Progenitor cell of endocrine pancreas (in vitro differentiated cells): ENCODE data around the gene KCNAB2. TPM values are rescaled to one million over a fixed set of nuclear protein-coding genes. Genes with fewer than 3 reads are reported as not detected.

Experiments
- DNase-seq: peaks from one replicate; pipeline ENCODE4 v3.0.0; 2021; ENCODE audit warnings: low spot score; ENCODE audit not compliant: unreplicated experiment
- H3K27ac Mint-ChIP-seq: 2 replicates; pipeline ENCODE4 v1.8.0; 2021; ENCODE audit warnings: mild to moderate bottlenecking, moderate library complexity, mixed read lengths
- H3K27me3 Mint-ChIP-seq: 2 replicates; pipeline ENCODE4 v1.8.0; 2021; ENCODE audit warnings: mixed read lengths
- H3K36me3 Mint-ChIP-seq: 2 replicates; pipeline ENCODE4 v1.8.0; 2022; ENCODE audit warnings: mixed read lengths; ENCODE audit not compliant: insufficient read depth
- H3K4me1 Mint-ChIP-seq: 2 replicates; pipeline ENCODE4 v1.8.0; 2021; ENCODE audit warnings: low read depth, mixed read lengths
- H3K4me3 Mint-ChIP-seq: 2 replicates; pipeline ENCODE4 v1.8.0; 2021; ENCODE audit warnings: low read depth, mild to moderate bottlenecking, moderate library complexity, mixed read lengths
- H3K9me3 Mint-ChIP-seq: 2 replicates; pipeline ENCODE4 v1.8.0; 2021; ENCODE audit warnings: low read depth, mixed read lengths
- total RNA-seq: library from RNA; stranded (reverse); gene quantifications from 2 replicates; pipeline ENCODE4 v1.2.1, GENCODE V29; 2021
- TF ChIP-seq, protein P1 (sequence below): fragments of 200-600 bp; sonication (generic); IDR thresholded peaks from one replicate; pipeline ENCODE4 v1.5.0; 2021; ENCODE audit warnings: antibody characterized with exemption, mild to moderate bottlenecking; ENCODE audit not compliant: unreplicated experiment

KCNAB2 gene
- total RNA-seq, 1 donor from 2014 or later: 6.9 TPM

GRCh38 chr1:6134741-6135510 lies 89.2 kb downstream of the KCNAB2 start:
- no peak overlapping the region for H3K4me3 Mint-ChIP-seq
- TF ChIP-seq, protein P1, sequence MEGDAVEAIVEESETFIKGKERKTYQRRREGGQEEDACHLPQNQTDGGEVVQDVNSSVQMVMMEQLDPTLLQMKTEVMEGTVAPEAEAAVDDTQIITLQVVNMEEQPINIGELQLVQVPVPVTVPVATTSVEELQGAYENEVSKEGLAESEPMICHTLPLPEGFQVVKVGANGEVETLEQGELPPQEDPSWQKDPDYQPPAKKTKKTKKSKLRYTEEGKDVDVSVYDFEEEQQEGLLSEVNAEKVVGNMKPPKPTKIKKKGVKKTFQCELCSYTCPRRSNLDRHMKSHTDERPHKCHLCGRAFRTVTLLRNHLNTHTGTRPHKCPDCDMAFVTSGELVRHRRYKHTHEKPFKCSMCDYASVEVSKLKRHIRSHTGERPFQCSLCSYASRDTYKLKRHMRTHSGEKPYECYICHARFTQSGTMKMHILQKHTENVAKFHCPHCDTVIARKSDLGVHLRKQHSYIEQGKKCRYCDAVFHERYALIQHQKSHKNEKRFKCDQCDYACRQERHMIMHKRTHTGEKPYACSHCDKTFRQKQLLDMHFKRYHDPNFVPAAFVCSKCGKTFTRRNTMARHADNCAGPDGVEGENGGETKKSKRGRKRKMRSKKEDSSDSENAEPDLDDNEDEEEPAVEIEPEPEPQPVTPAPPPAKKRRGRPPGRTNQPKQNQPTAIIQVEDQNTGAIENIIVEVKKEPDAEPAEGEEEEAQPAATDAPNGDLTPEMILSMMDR: no peak
- peaks cover 11% of the 10 kb centered on the region for H3K9me3 Mint-ChIP-seq
- DNase-seq: no peak
- H3K27ac Mint-ChIP-seq: no peak overlapping the region
- H3K27me3 Mint-ChIP-seq: peaks cover 16% of the 10 kb centered on the region
- no peaks in the 10 kb centered on the region for H3K4me1 Mint-ChIP-seq
- H3K36me3 Mint-ChIP-seq: peaks cover 2% of the 10 kb centered on the region

- no peak for DNase-seq
- no peak overlapping the region for H3K27ac Mint-ChIP-seq
- no peaks in the 10 kb centered on the region for H3K4me1 Mint-ChIP-seq
Observed at GRCh38 chr1:6136516-6137220, 91.0 kb downstream of the KCNAB2 start.

DNA sequence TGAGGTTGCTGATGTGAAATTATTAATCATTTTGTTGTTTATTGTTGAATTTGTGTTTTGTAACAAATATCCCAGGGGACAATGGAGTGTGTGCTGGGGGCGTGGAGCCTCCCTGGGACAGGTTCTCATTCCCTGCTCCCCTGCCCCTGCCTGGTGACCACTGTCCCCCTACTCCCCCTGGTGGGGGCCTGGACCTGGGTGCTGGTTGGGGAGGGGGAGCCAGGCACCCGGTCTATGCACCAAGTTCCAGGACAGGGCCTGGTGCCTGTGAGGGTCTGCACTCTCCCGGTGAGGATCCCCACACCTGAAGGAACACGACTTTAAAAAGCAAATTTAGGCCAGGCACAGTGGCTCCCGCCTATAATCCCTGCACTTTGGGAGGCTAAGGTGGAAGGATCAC lies 92.1 kb downstream of the KCNAB2 start:
- Mint-ChIP-seq H3K4me1 (no peaks in the 10 kb centered on the region), H3K27ac (no peak overlapping the region), H3K36me3 (no peaks in the 10 kb centered on the region), H3K9me3 (peaks cover 2% of the 10 kb centered on the region), H3K27me3 (peaks cover 9% of the 10 kb centered on the region), H3K4me3 (no peak overlapping the region)
- DNase-seq: no peak
- TF ChIP-seq, protein P1: no peak

More at GRCh38 chr1:6136516-6137220, 91.0 kb downstream of the KCNAB2 start:
- no peak overlapping the region for H3K4me3 Mint-ChIP-seq
- H3K9me3 Mint-ChIP-seq: peaks cover 11% of the 10 kb centered on the region
- TF ChIP-seq, protein P1: no peak
- peaks cover 16% of the 10 kb centered on the region for H3K27me3 Mint-ChIP-seq
- peaks cover 2% of the 10 kb centered on the region for H3K36me3 Mint-ChIP-seq

DNA sequence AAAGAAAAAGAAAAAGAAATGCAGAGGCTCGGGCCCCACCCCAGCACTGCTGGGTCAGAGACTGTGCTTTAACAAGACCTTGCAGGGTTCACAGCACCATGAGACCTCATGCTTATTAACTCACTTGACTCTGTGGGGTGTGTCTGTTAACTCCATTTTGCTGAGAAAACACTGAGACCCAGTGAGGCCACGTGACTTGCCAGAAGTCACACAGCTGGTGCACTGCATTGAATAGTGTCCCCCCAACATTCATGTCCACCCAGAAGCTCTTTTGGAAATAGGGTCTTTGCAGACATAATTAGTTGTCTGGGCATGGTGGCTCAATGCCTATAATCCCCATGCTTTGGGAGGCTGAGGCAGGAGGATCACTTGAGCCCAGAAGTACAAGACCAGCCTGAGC lies 94.7 kb downstream of the KCNAB2 start:
- DNase-seq: no peak
- TF ChIP-seq, protein P1: no peak
- H3K4me1 Mint-ChIP-seq: peaks cover 1% of the 10 kb centered on the region
- peaks cover 15% of the 10 kb centered on the region for H3K27me3 Mint-ChIP-seq
- no peak overlapping the region for H3K4me3 Mint-ChIP-seq
- no peaks in the 10 kb centered on the region for H3K36me3 Mint-ChIP-seq
- H3K27ac Mint-ChIP-seq: no peak overlapping the region
- H3K9me3 Mint-ChIP-seq: no peaks in the 10 kb centered on the region

DNA sequence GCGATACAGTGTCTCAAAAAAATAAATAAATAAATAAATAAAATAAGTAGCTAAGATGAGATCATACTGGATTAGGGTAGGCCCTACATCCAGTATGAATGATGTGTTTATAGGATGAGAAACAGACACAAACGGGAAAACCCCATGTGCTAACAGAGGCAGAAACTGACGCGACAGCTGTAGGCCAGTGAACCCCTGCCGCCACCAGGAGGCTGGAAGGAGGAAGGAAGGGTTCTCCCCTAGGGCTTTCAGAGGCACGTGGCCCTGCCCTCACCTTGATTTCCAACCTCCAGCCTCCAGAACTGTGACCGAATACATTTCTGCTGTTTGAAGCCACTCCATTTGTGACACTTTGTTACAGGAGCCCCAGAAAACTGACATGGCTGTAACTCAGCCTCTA lies 95.9 kb downstream of the KCNAB2 start:
- Mint-ChIP-seq H3K27ac (no peak overlapping the region), H3K9me3 (no peaks in the 10 kb centered on the region), H3K27me3 (peaks cover 18% of the 10 kb centered on the region), H3K4me1 (peaks cover 1% of the 10 kb centered on the region), H3K36me3 (no peaks in the 10 kb centered on the region), H3K4me3 (no peak overlapping the region)
- DNase-seq: no peak
- TF ChIP-seq, protein P1: peak; percentile 20
